Measurements from ENCODE around the gene TSPYL1. TPM values are rescaled to one million over a fixed set of nuclear protein-coding genes. Genes with fewer than 3 reads are reported as not detected.
A peak's percentile ranks its signal among the peaks of the same experiment; 100 is the strongest.

TSPYL1 gene
- total RNA-seq, 1 experiment from 2014 or later = 70.3 TPM

DNA sequence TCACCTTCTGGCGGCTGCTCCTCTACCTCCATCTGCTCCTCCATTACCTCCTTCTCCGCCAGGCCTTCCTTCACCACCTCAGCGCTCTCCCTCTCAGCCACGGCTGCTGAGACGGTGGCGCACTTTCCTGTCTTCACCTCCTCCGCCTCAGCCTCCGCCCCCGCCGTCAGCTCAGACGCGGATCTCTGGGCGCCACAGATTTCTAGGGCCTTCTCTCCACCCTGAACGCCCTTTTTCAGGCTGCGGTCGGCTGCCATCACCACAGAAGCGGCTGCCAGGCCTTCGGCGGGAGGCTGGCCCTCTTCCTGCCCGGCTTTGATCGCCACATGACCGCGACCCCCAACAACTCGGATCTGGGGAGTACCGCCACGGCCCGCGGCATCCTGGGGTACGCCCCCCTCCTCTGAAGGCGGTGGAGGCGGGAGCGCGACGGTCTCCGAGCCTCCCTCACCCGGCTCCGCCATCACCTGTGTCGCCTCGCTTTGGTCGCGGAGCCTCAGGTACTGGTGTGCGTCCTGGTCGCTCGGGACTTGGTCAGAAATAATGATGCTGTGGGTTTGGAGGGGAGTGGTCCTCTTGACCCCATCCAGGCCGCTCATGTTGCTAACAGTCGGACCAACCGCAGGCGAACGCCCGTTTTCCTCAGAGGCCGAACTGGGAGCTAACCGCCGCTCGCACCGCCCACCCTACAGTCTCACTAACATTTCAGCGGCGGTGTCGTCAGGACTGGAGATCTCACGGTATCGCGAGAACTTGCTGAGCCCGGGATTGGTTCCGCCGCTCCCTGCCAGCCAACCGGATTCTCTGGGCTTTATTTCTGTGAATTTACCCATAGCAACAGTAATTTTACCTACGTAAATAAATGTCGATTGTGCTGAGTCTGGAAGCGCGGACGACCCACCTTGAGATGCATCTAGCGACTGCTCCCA lies at the start of gene TSPYL1 (continued):
- no peak for TF ChIP-seq RAD21 (IDR thresholded peaks at IDR 0.05; ENCODE audit: low read depth)
- peak; percentile 68; the same call in 1 of the 2 replicates for TF ChIP-seq ZFX (IDR thresholded peaks at IDR 0.05)
- no peak for TF ChIP-seq SRF (IDR thresholded peaks at IDR 0.05; ENCODE audit: low read depth)
- TF ChIP-seq CBX3 (IDR thresholded peaks at IDR 0.05; ENCODE audit: low read depth) = peak; percentile 86; the same call in 1 of the 2 replicates
- peak; percentile 57; the same call in 1 of the 2 replicates for TF ChIP-seq MAX (IDR thresholded peaks at IDR 0.05)
- no peak for TF ChIP-seq CEBPB (IDR thresholded peaks at IDR 0.05; ENCODE audit: low read depth)
- TF ChIP-seq SIN3A (IDR thresholded peaks at IDR 0.05; ENCODE audit: low read depth) = peak; percentile 93
- TF ChIP-seq ATF3 (IDR thresholded peaks at IDR 0.05) = no peak

- no peak for ATAC-seq
- Histone ChIP-seq H4K20me1 (ENCODE audit: insufficient read depth) (no peaks in the 10 kb centered on the region), H2AFZ (ENCODE audit: low read depth, low read length, poor library complexity, severe bottlenecking) (no peak overlapping the region), H3K4me3 (replicated peaks in 1 of 2; ENCODE audit: low read depth in 1 of 2, low read length in 2 of 2) (no peak overlapping the region), H3K4me2 (ENCODE audit: low read length) (no peak overlapping the region), H3K36me3 (ENCODE audit: control insufficient read depth in 1 of 2, insufficient read depth in 2 of 2, low read length in 2 of 2) (no peaks in the 10 kb centered on the region), H3K27me3 (ENCODE audit: insufficient read depth, low read length) (no peaks in the 10 kb centered on the region), H3K9me3 (ENCODE audit: control insufficient read depth in 1 of 2, insufficient read depth in 1 of 2, low read depth in 1 of 2, low read length in 2 of 2) (no peaks in the 10 kb centered on the region), H3K4me1 (ENCODE audit: control insufficient read depth in 1 of 2, insufficient read depth in 2 of 2, low read length in 2 of 2) (no peaks in the 10 kb centered on the region), H3K79me2 (ENCODE audit: insufficient read depth, low read length) (no peaks in the 10 kb centered on the region), H3K9me2 (ENCODE audit: insufficient read depth) (no peaks in the 10 kb centered on the region), H3K9ac (ENCODE audit: low read length) (no peak overlapping the region), H3K27ac (ENCODE audit: low read depth, low read length) (no peak overlapping the region)
- ChIA-PET RAD21 (ENCODE audit: low non-redundant PET in 1 of 2, low total read pairs in 2 of 2, uncharacterized antibody in 2 of 2, unreplicated experiment in 2 of 2) (no interaction called here), POLR2A (no interaction called here), CTCF (no interaction called here)
- DNase-seq (ENCODE audit: low read depth, low spot score) = no peak
- TF ChIP-seq EZH2phosphoT487 (IDR thresholded peaks at IDR 0.05; ENCODE audit: borderline replicate concordance) (no peak), ZNF274 (IDR thresholded peaks at IDR 0.05; ENCODE audit: low read depth, low read length) (no peak), SIN3A (IDR thresholded peaks at IDR 0.05; ENCODE audit: low read depth) (no peak), JUND (IDR thresholded peaks at IDR 0.05) (no peak), EGR1 (IDR thresholded peaks at IDR 0.05; ENCODE audit: low read depth) (no peak), CEBPB (IDR thresholded peaks at IDR 0.05; ENCODE audit: low read depth) (no peak), YY1 (IDR thresholded peaks at IDR 0.05; ENCODE audit: extremely low read depth, insufficient replicate concordance, low read depth, low read length) (no peak), SP1 (IDR thresholded peaks at IDR 0.05; ENCODE audit: low read depth) (no peak), TCF7L2 (IDR thresholded peaks at IDR 0.05; ENCODE audit: borderline replicate concordance, extremely low read depth, insufficient read depth, insufficient read length) (no peak), RAD21 (IDR thresholded peaks at IDR 0.05; ENCODE audit: low read depth) (no peak), POLR2AphosphoS5 (IDR thresholded peaks at IDR 0.05; ENCODE audit: low read depth, low read length) (no peak), FOSL1 (IDR thresholded peaks at IDR 0.05; ENCODE audit: low read depth) (no peak)
- TF ChIP-seq, protein P1, sequence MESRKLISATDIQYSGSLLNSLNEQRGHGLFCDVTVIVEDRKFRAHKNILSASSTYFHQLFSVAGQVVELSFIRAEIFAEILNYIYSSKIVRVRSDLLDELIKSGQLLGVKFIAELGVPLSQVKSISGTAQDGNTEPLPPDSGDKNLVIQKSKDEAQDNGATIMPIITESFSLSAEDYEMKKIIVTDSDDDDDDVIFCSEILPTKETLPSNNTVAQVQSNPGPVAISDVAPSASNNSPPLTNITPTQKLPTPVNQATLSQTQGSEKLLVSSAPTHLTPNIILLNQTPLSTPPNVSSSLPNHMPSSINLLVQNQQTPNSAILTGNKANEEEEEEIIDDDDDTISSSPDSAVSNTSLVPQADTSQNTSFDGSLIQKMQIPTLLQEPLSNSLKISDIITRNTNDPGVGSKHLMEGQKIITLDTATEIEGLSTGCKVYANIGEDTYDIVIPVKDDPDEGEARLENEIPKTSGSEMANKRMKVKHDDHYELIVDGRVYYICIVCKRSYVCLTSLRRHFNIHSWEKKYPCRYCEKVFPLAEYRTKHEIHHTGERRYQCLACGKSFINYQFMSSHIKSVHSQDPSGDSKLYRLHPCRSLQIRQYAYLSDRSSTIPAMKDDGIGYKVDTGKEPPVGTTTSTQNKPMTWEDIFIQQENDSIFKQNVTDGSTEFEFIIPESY (IDR thresholded peaks at IDR 0.05; ENCODE audit: extremely low read depth, insufficient replicate concordance, low read length) = no peak
- no TSS peak for BruUV-seq (replicated peaks)
- intact Hi-C loops (cut with micrococcal nuclease) = no loop called here
Measured at GRCh38 chr6:116329156-116329555, 49.4 kb upstream of the TSPYL1 start.
